Neural crest cell (in vitro differentiated cells): ENCODE measurements around the gene DENND1A. TPM values are rescaled to one million over a fixed set of nuclear protein-coding genes. Genes with fewer than 3 reads are reported as not detected.

Experiments used
- DNase-seq: peaks from one replicate; pipeline ENCODE4 v3.0.0; 2021; ENCODE audit warnings: low read depth, mixed read lengths, low spot score
- H3K27ac Mint-ChIP-seq: one replicate; pipeline ENCODE4 v1.8.0; 2021; ENCODE audit warnings: mild to moderate bottlenecking, mixed read lengths; ENCODE audit not compliant: unreplicated experiment
- H3K27me3 Mint-ChIP-seq: 2 replicates; pipeline ENCODE4 v1.8.0; 2021; ENCODE audit warnings: low read depth, mild to moderate bottlenecking, mixed read lengths
- H3K36me3 Mint-ChIP-seq: 2 replicates; pipeline ENCODE4 v1.8.0; 2021; ENCODE audit warnings: low read depth, mild to moderate bottlenecking, mixed read lengths
- H3K4me1 Mint-ChIP-seq: 2 replicates; pipeline ENCODE4 v1.8.0; 2021; ENCODE audit warnings: mixed read lengths
- H3K4me3 Mint-ChIP-seq: one replicate; pipeline ENCODE4 v1.8.0; 2021; ENCODE audit warnings: mild to moderate bottlenecking, mixed read lengths
- H3K9me3 Mint-ChIP-seq: 2 replicates; pipeline ENCODE4 v1.8.0; 2021; ENCODE audit warnings: mixed read lengths
- CTCF ChIP-seq: fragments of 200-600 bp; sonication (generic); conservative IDR thresholded peaks from 2 replicates; pipeline ENCODE4 v1.5.0; 2021; ENCODE audit warnings: antibody characterized with exemption, mild to moderate bottlenecking
- total RNA-seq: library from RNA; stranded (reverse); gene quantifications from 2 replicates; pipeline ENCODE4 v1.2.1, GENCODE V29; 2021

Gene DENND1A
- total RNA-seq, 1 donor from 2014 or later: 17.8 TPM

DNA sequence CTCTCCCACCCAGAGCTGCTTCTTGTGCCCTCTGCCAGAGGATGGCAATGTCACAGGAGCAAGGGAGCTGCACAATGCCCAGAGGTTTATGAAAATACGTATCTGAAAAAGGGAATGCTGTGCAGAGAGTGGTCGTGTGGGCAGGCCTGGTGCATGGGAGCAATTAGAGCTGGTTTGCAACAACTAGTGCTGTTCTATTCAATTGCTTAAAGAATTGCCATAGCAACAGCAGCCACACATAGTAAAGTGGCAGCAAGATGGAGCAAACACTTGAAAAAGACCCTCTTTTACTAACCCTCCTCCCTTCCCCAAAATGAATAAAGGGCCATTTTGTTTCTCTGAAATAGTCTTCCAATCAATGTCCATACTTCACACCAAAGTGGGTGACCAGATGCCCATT is 407.7 kb downstream of the DENND1A start:
- Mint-ChIP-seq H3K36me3 (no peaks in the 10 kb centered on the region), H3K27me3 (no peaks in the 10 kb centered on the region), H3K4me3 (no peak overlapping the region), H3K4me1 (peaks cover 10% of the 10 kb centered on the region), H3K27ac (peak overlapping the region; percentile 4), H3K9me3 (no peaks in the 10 kb centered on the region)
- TF ChIP-seq CTCF: no peak
- no peak for DNase-seq

GRCh38 chr9:123518338-123518737 is 411.6 kb downstream of the DENND1A start:
- no peaks in the 10 kb centered on the region for H3K27me3 Mint-ChIP-seq
- H3K4me1 Mint-ChIP-seq: peaks cover 10% of the 10 kb centered on the region
- no peaks in the 10 kb centered on the region for H3K9me3 Mint-ChIP-seq
- H3K27ac Mint-ChIP-seq: no peak overlapping the region
- H3K4me3 Mint-ChIP-seq: no peak overlapping the region
- no peak for TF ChIP-seq CTCF
- no peak for DNase-seq
- H3K36me3 Mint-ChIP-seq: no peaks in the 10 kb centered on the region

GRCh38 chr9:123517512-123517911 is 412.4 kb downstream of the DENND1A start:
- no peak overlapping the region for H3K27ac Mint-ChIP-seq
- no peaks in the 10 kb centered on the region for H3K36me3 Mint-ChIP-seq
- H3K4me1 Mint-ChIP-seq: peaks cover 2% of the 10 kb centered on the region
- no peaks in the 10 kb centered on the region for H3K27me3 Mint-ChIP-seq
- no peak for DNase-seq
- H3K9me3 Mint-ChIP-seq: no peaks in the 10 kb centered on the region
- TF ChIP-seq CTCF: no peak
- no peak overlapping the region for H3K4me3 Mint-ChIP-seq

DNA sequence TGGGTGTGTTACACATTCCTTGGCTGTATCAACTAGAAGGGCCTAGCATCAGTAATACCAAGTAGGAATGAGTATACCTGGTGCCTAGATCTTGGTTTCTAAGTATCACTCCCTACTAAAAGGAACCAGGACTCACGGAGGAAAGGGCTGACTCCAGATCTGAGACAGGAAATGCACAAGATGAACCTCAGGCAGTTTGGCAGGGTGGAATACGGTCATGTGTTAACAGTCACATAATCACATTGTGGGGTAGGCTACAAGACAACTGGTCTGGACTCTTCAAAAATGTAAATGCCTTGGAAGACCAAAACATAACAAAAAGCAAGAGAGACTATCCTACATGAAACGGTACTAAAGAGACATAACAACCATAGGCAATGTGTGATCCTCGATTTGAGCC is 415.2 kb downstream of the DENND1A start:
- no peak overlapping the region for H3K4me3 Mint-ChIP-seq
- peaks cover 6% of the 10 kb centered on the region for H3K4me1 Mint-ChIP-seq
- no peaks in the 10 kb centered on the region for H3K27me3 Mint-ChIP-seq
- no peak overlapping the region for H3K27ac Mint-ChIP-seq
- no peaks in the 10 kb centered on the region for H3K9me3 Mint-ChIP-seq
- no peak for TF ChIP-seq CTCF
- H3K36me3 Mint-ChIP-seq: no peaks in the 10 kb centered on the region
- no peak for DNase-seq

- Mint-ChIP-seq H3K27me3 (no peaks in the 10 kb centered on the region), H3K9me3 (no peaks in the 10 kb centered on the region), H3K4me3 (no peak overlapping the region), H3K27ac (no peak overlapping the region), H3K36me3 (no peaks in the 10 kb centered on the region), H3K4me1 (peaks cover 6% of the 10 kb centered on the region)
- no peak for DNase-seq
- TF ChIP-seq CTCF: no peak
These were observed 416.4 kb downstream of the DENND1A start for GRCh38 chr9:123513554-123513953.
